Vagina (tissue), 2 donors: ENCODE data around the gene MYO1A. TPM values are rescaled to one million over a fixed set of nuclear protein-coding genes. Genes with fewer than 3 reads are reported as not detected.
A peak's percentile ranks its signal among the peaks of the same experiment; 100 is the strongest.

Experiments
- DNase-seq, 2 donors: peaks; one replicate each; pipeline ENCODE4 v3.0.0-alpha.2; 2017; ENCODE audit errors: extremely low spot score in 2 of 2
- H3K27ac ChIP-seq: fragments of 200-600 bp; sonication (generic); one replicate; pipeline ENCODE4 v1.5.1; 2019
- H3K27me3 ChIP-seq: fragments of 200-600 bp; sonication (generic); one replicate; pipeline ENCODE4 v1.5.1; 2019
- H3K36me3 ChIP-seq, 2 donors: fragments of 200-600 bp; sonication (generic); one replicate each; pipeline ENCODE4 v1.5.1; 2017 to 2019
- H3K4me1 ChIP-seq: fragments of 200-600 bp; sonication (generic); one replicate; pipeline ENCODE4 v1.5.1; 2019
- H3K4me3 ChIP-seq, 2 donors: fragments of 200-600 bp; sonication (generic); 1 replicate in 1 of 2; 2 replicates in 1 of 2; pipeline ENCODE4 v1.5.1; 2016 to 2019
- H3K9me3 ChIP-seq: fragments of 200-600 bp; sonication (generic); one replicate; pipeline ENCODE4 v1.5.1; 2019
- CTCF ChIP-seq, 3 experiments: fragments of 450-650 bp in 2 of 3; fragments of 200-600 bp in 1 of 3; sonication (generic) in 1 of 3; IDR thresholded peaks; one replicate each; pipeline ENCODE4 v1.5.1; 2017 to 2019; ENCODE audit warnings: antibody characterized with exemption in 3 of 3, mild to moderate bottlenecking in 2 of 3, moderate library complexity in 2 of 3
- POLR2A ChIP-seq, 2 donors: fragments of 450-650 bp; IDR thresholded peaks; one replicate each; pipeline ENCODE4 v1.6.1; 2017; ENCODE audit warnings: antibody characterized with exemption in 2 of 2, mild to moderate bottlenecking in 2 of 2, moderate library complexity in 2 of 2
- POLR2AphosphoS5 ChIP-seq, 2 donors: sonication (generic); formaldehyde crosslinking; IDR thresholded peaks; one replicate each; pipeline ENCODE4 v1.9.0; 2017; ENCODE audit warnings: antibody characterized with exemption in 2 of 2, mild to moderate bottlenecking in 2 of 2, low read depth in 1 of 2; ENCODE audit not compliant: insufficient read depth in 1 of 2
- intact Hi-C: fragments of 100-400 bp; cut with DNase I; formaldehyde crosslinking; loops from one replicate; pipeline ENCODE4 v1.15.1; 2023
- total RNA-seq: library from RNA; depleted of rRNA; stranded (reverse); fragments of >200 nt; gene quantifications from one replicate; pipeline ENCODE4 v1.2.3, GENCODE V29; 2016

Gene MYO1A
- total RNA-seq, 1 donor from 2014 or later, result 1.2 TPM

GRCh38 chr12:56996793-56997545, 53.0 kb downstream of the MYO1A start:
- intact Hi-C loops, result no loop called here
- H3K9me3 ChIP-seq, result no peaks in the 10 kb centered on the region
- H3K36me3 ChIP-seq, result peaks cover 0 to under 1% of the 10 kb centered on the region in 2 donors
- H3K4me3 ChIP-seq, result no peak overlapping the region
- no peaks in the 10 kb centered on the region for H3K27me3 ChIP-seq
- peaks cover 15% of the 10 kb centered on the region for H3K4me1 ChIP-seq
- TF ChIP-seq POLR2AphosphoS5 (IDR thresholded peaks at IDR 0.05; ENCODE audit: insufficient read depth in 1 of 2, low read depth in 1 of 2), result peak in 1 of 2 donors; percentile 44
- no peak for TF ChIP-seq POLR2A (IDR thresholded peaks at IDR 0.05)
- TF ChIP-seq CTCF (IDR thresholded peaks at IDR 0.05), result no peak
- no peak overlapping the region for H3K27ac ChIP-seq
- DNase-seq, result peak; percentile 61 to 80

DNA sequence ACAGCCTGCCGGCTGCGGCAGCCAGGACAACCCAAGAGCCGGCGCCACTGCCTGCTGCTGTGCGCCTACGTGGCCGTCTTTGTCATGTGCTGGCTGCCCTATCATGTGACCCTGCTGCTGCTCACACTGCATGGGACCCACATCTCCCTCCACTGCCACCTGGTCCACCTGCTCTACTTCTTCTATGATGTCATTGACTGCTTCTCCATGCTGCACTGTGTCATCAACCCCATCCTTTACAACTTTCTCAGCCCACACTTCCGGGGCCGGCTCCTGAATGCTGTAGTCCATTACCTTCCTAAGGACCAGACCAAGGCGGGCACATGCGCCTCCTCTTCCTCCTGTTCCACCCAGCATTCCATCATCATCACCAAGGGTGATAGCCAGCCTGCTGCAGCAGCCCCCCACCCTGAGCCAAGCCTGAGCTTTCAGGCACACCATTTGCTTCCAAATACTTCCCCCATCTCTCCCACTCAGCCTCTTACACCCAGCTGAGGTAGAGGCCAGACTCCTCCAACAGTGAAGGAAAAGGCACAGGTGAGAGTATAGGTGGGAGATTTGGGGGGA, 53.9 kb downstream of the MYO1A start:
- no peaks in the 10 kb centered on the region for H3K27me3 ChIP-seq
- peaks cover 10% of the 10 kb centered on the region for H3K4me1 ChIP-seq
- no peak overlapping the region for H3K4me3 ChIP-seq
- TF ChIP-seq POLR2AphosphoS5 (IDR thresholded peaks at IDR 0.05; ENCODE audit: insufficient read depth in 1 of 2, low read depth in 1 of 2), result no peak
- no peak for TF ChIP-seq POLR2A (IDR thresholded peaks at IDR 0.05)
- TF ChIP-seq CTCF (IDR thresholded peaks at IDR 0.05), result no peak
- peak; percentile 37 to 72 for DNase-seq
- H3K9me3 ChIP-seq, result no peaks in the 10 kb centered on the region
- H3K27ac ChIP-seq, result no peak overlapping the region
- H3K36me3 ChIP-seq, result no peaks in the 10 kb centered on the region
- intact Hi-C loops, result no loop called here

DNA sequence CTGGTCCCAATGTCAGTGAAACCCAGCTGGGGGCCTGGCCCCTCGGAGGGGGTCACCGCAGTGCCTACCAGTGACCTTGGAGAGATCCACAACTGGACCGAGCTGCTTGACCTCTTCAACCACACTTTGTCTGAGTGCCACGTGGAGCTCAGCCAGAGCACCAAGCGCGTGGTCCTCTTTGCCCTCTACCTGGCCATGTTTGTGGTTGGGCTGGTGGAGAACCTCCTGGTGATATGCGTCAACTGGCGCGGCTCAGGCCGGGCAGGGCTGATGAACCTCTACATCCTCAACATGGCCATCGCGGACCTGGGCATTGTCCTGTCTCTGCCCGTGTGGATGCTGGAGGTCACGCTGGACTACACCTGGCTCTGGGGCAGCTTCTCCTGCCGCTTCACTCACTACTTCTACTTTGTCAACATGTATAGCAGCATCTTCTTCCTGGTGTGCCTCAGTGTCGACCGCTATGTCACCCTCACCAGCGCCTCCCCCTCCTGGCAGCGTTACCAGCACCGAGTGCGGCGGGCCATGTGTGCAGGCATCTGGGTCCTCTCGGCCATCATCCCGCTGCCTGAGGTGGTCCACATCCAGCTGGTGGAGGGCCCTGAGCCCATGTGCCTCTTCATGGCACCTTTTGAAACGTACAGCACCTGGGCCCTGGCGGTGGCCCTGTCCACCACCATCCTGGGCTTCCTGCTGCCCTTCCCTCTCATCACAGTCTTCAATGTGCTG, 54.6 kb downstream of the MYO1A start:
- TF ChIP-seq POLR2AphosphoS5 (IDR thresholded peaks at IDR 0.05; ENCODE audit: insufficient read depth in 1 of 2, low read depth in 1 of 2), result no peak
- no peak for TF ChIP-seq POLR2A (IDR thresholded peaks at IDR 0.05)
- TF ChIP-seq CTCF (IDR thresholded peaks at IDR 0.05), result no peak
- Histone ChIP-seq H3K27ac (no peak overlapping the region), H3K36me3 (no peaks in the 10 kb centered on the region), H3K27me3 (no peaks in the 10 kb centered on the region), H3K4me3 (no peak overlapping the region), H3K9me3 (no peaks in the 10 kb centered on the region), H3K4me1 (peaks cover 11% of the 10 kb centered on the region)
- DNase-seq, result peak; percentile 72 to 78
- intact Hi-C loops, result no loop called here

DNA sequence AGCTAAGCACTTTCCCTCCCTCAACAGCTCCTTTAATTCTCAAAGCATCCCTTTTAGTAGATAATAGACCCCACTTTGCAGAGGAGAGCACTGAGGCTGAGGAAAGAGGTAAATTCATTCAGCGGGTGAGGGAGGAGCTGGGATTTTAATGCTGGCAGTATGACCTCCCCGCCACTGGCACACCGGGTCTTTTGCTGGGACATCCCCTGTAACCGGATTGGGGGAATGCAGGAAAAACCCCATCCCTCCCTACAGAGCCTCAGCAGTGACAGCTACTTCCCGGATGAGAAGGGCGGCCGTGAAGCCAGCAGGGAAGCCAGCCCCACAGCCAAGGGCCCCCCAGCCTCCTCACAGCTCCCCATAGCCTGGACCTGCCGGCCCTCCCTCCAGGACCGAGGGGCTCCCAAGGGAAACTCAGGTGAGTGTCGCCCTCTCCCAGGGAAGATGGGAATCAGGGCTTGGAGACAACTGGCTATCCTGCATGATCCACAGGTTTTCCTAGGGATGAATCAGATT, 55.6 kb downstream of the MYO1A start:
- DNase-seq, result peak; percentile 47 to 64
- intact Hi-C loops, result loop anchor here (5.0 kb wide), 1 partner anchor 227 kb away; no protein-coding TSS in a partner anchor
- Histone ChIP-seq H3K9me3 (no peaks in the 10 kb centered on the region), H3K36me3 (no peaks in the 10 kb centered on the region), H3K27me3 (no peaks in the 10 kb centered on the region), H3K4me1 (peaks cover 13% of the 10 kb centered on the region), H3K27ac (no peak overlapping the region), H3K4me3 (no peak overlapping the region)
- TF ChIP-seq CTCF (IDR thresholded peaks at IDR 0.05) (no peak), POLR2AphosphoS5 (IDR thresholded peaks at IDR 0.05; ENCODE audit: insufficient read depth in 1 of 2, low read depth in 1 of 2) (no peak), POLR2A (IDR thresholded peaks at IDR 0.05) (no peak)
